Measurements from ENCODE around the gene GRHPR.
A peak's percentile ranks its signal among the peaks of the same experiment; 100 is the strongest.

The GRHPR gene

GRCh38 chr9:37419204-37419603, 3.3 kb upstream of the GRHPR start:
- no peaks in the 10 kb centered on the region for H3K9me3 ChIP-seq
- TF ChIP-seq CTCF (IDR thresholded peaks at IDR 0.05), result no peak
- no peak for DNase-seq
- intact Hi-C loops (cut with DNase I; ENCODE audit: low total_unique reads), result no loop called here
- H3K27ac ChIP-seq, result no peak overlapping the region
- H3K27me3 ChIP-seq, result no peaks in the 10 kb centered on the region
- no peaks in the 10 kb centered on the region for H3K36me3 ChIP-seq
- H3K4me3 ChIP-seq, result no peak overlapping the region
- peaks cover 0 to 26% (median 23%) of the 10 kb centered on the region in 4 donors for H3K4me1 ChIP-seq

DNA sequence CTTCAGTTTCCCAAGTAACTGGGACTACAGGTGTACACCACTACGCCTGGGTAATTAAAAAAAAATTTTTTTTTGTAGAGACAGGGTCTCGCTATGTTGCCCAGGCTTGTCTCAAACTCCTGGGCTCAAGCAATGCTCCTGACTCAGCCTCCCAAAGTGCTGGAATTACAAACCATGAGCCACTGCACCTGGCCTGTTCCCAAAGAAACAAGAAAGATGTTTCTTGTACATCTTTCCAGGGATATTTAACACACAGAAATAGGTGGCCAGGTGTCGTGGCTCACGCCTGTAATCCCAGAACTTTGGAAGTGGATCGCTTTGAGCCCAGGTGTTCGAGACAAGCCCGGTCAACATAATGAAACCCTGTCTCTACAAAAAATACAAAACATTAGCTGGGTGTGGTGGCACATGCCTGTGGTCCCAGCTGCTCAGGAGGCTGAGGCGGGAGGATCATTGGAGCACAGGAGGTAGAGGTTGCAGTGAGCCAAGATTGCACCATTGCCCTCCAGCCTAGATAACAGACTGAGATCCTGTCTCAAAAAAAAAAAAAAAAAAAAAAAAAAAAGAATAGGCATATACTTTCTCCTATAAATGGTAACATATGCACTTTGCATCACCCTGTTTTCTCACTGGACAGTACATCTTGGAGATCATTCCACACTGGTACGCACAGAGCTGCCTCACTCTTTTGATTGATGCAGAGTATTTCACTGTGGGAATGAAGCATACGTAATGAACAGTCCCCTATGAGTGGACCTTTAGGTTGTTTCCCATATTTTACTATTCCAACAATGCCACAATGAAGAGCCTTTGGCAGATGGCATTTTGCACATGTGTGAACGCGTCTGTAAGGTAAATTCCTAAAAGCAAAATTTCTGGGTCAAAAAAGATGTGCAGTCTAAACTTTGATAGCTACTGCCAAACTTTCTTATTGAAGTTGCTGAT, 2.0 kb upstream of the GRHPR start:
- Histone ChIP-seq H3K36me3 (peaks cover 0 to 2% (median 0%) of the 10 kb centered on the region in 3 donors), H3K9me3 (no peaks in the 10 kb centered on the region), H3K4me3 (no peak overlapping the region), H3K4me1 (peaks cover 0 to 27% (median 25%) of the 10 kb centered on the region in 4 donors), H3K27me3 (no peaks in the 10 kb centered on the region), H3K27ac (no peak overlapping the region)
- no peak for TF ChIP-seq CTCF (IDR thresholded peaks at IDR 0.05)
- intact Hi-C loops (cut with DNase I; ENCODE audit: low total_unique reads), result loop anchor here (5.0 to 10.0 kb wide), 2 partner anchors 52 to 154 kb away; partner anchors contain the start of gene FBXO10
- DNase-seq, result no peak

- H3K4me1 ChIP-seq, result peaks cover 0 to 27% (median 25%) of the 10 kb centered on the region in 4 donors
- H3K9me3 ChIP-seq, result no peaks in the 10 kb centered on the region
- peaks cover 0 to 15% (median 5%) of the 10 kb centered on the region in 3 donors for H3K36me3 ChIP-seq
- peak overlapping the region; percentile 75 to 86 for H3K27ac ChIP-seq
- intact Hi-C loops (cut with DNase I; ENCODE audit: low total_unique reads), result loop anchor here (5.0 to 10.0 kb wide), 2 partner anchors 50 to 153 kb away; partner anchors contain the start of gene FBXO10
- no peak for DNase-seq
- H3K4me3 ChIP-seq, result peak overlapping the region; percentile 66 to 94
- H3K27me3 ChIP-seq, result no peaks in the 10 kb centered on the region
- no peak for TF ChIP-seq CTCF (IDR thresholded peaks at IDR 0.05)
Observed at GRCh38 chr9:37421914-37422288, 595 bp upstream of the GRHPR start.

DNA sequence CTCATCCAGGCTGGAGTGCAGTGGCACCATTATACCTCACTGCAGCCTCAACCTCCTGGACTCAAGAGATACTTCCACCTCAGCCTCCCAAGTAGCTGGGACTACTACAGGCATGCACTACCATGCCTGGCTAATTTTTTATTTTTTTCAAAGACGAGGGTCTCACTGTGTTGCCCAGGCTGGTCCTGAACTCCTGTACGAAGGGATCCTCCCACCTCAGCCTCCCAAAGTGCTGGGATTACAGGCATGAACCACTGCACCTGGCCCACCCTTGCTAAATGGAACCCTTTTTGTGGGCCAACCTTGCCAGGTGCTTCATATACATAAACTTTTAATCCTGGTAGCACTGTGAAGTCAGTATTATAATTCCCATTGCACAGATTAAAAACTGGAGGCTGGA, 1.0 kb downstream of the GRHPR start:
- H3K27me3 ChIP-seq, result no peaks in the 10 kb centered on the region
- H3K9me3 ChIP-seq, result no peaks in the 10 kb centered on the region
- no peak for DNase-seq
- intact Hi-C loops (cut with DNase I; ENCODE audit: low total_unique reads), result loop anchor here (5.0 to 10.0 kb wide), 2 partner anchors 49 to 151 kb away; partner anchors contain the start of gene FBXO10
- H3K4me1 ChIP-seq, result peaks cover 0 to 27% (median 25%) of the 10 kb centered on the region in 4 donors
- TF ChIP-seq CTCF (IDR thresholded peaks at IDR 0.05), result no peak
- peak overlapping the region; percentile 66 to 94 for H3K4me3 ChIP-seq
- H3K27ac ChIP-seq, result peak overlapping the region; percentile 75 to 86
- H3K36me3 ChIP-seq, result peaks cover 13 to 32% (median 21%) of the 10 kb centered on the region in 3 donors

DNA sequence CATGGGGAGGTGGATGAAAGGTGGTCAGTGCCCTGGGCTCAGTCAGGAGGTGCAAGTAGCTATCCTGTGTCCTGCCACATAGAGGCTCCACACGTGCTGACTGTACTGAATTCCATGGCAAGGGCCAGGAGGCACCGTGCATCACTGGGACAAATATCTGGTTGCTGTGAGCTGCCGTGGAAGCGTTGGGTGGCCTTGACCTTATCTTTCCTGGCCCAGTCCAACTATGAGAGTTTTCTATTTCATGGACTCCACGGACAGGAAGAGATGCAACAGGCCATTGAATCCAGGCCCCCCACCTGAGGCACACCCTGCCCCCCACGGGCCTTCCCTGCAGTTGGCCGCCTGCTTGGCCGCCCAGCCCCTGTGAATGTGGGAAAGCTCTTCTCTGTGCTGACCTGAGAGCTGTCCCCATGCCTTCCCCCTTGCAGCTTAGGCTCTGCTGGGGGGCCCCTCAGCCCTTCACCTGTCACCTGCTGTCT, 1.7 kb downstream of the GRHPR start:
- Histone ChIP-seq H3K27me3 (no peaks in the 10 kb centered on the region), H3K4me1 (peaks cover 0 to 27% (median 25%) of the 10 kb centered on the region in 4 donors), H3K4me3 (peak overlapping the region in 1 of 2 donors; percentile 94), H3K27ac (no peak overlapping the region), H3K36me3 (peaks cover 13 to 39% (median 28%) of the 10 kb centered on the region in 3 donors), H3K9me3 (no peaks in the 10 kb centered on the region)
- TF ChIP-seq CTCF (IDR thresholded peaks at IDR 0.05), result no peak
- DNase-seq, result no peak
- intact Hi-C loops (cut with DNase I; ENCODE audit: low total_unique reads), result loop anchor here (5.0 to 10.0 kb wide), 2 partner anchors 48 to 151 kb away; partner anchors contain the start of gene FBXO10

Data from tibial artery (tissue), 4 donors.